OCI-LY7 (cell line): Measurements from ENCODE around the gene ERFE. TPM values are rescaled to one million over a fixed set of nuclear protein-coding genes. Genes with fewer than 3 reads are reported as not detected.

Source experiments
- BruUV-seq: library from RNA; stranded (reverse); fragments of 400-500 nt; replicated peaks from 2 replicates; lab custom pipeline; 2021; lab: Mats Ljungman, UMichigan
- CTCF ChIA-PET: fragments of 300-600 bp; sonication (Branson Sonifier 250); formaldehyde crosslinking; loops from one replicate; lab custom pipeline; 2022; ENCODE audit warnings: antibody characterized with exemption; ENCODE audit not compliant: unreplicated experiment; lab: Charles Lee
- POLR2A ChIA-PET: fragments of 300-600 bp; sonication (Branson Sonifier 250); formaldehyde crosslinking; loops from one replicate; lab custom pipeline; 2022; ENCODE audit warnings: antibody characterized with exemption; lab: Charles Lee
- DNase-seq: peaks from one replicate; pipeline ENCODE4 v3.0.0-alpha.2; 2015; ENCODE audit warnings: low spot score
- H2AFZ ChIP-seq: fragments of 200-600 bp; sonication (generic), shearing (Covaris generic); 2 replicates; pipeline ENCODE4 v1.6.1; 2014; ENCODE audit warnings: mild to moderate bottlenecking, antibody characterized with exemption, low read length, moderate library complexity
- H3K27ac ChIP-seq: fragments of 200-600 bp; sonication (generic); 2 replicates; pipeline ENCODE4 v1.5.1; 2014; ENCODE audit warnings: mixed run types, low read depth, mild to moderate bottlenecking, moderate library complexity, low read length, inconsistent platforms; ENCODE audit not compliant: poor library complexity, severe bottlenecking
- H3K36me3 ChIP-seq: fragments of 200-600 bp; sonication (generic); 2 replicates; pipeline ENCODE4 v1.6.1; 2014; ENCODE audit warnings: mild to moderate bottlenecking, antibody characterized with exemption, low read length, moderate library complexity, mixed read lengths; ENCODE audit not compliant: insufficient read depth
- H3K4me1 ChIP-seq: fragments of 200-600 bp; sonication (generic); 2 replicates; pipeline ENCODE4 v1.5.1; 2014; ENCODE audit warnings: mild to moderate bottlenecking, low read length; ENCODE audit not compliant: insufficient read depth, poor library complexity, severe bottlenecking
- H3K4me2 ChIP-seq: fragments of 200-600 bp; sonication (generic); 2 replicates; pipeline ENCODE4 v1.6.1; 2014; ENCODE audit warnings: mild to moderate bottlenecking, low read length
- H3K4me3 ChIP-seq: fragments of 200-600 bp; sonication (generic); 2 replicates; pipeline ENCODE4 v1.5.1; 2014; ENCODE audit warnings: mild to moderate bottlenecking, low read depth, low read length; ENCODE audit not compliant: poor library complexity, severe bottlenecking
- H3K79me2 ChIP-seq: fragments of 200-600 bp; sonication (generic); 2 replicates; pipeline ENCODE4 v1.6.1; 2016; ENCODE audit warnings: low read depth, mild to moderate bottlenecking, low read length, moderate library complexity, mixed read lengths; ENCODE audit not compliant: insufficient read depth
- H3K9me2 ChIP-seq: fragments of 200-600 bp; sonication (generic); 2 replicates; pipeline ENCODE4 v1.6.1; 2016; ENCODE audit warnings: mild to moderate bottlenecking, low read length, mixed read lengths; ENCODE audit not compliant: insufficient read depth
- H3K9me3 ChIP-seq: fragments of 200-600 bp; sonication (generic); 2 replicates; pipeline ENCODE4 v1.6.1; 2014; ENCODE audit warnings: mild to moderate bottlenecking, mixed run types, low read length, mixed read lengths
- H4K20me1 ChIP-seq: fragments of 200-600 bp; sonication (generic); 2 replicates; pipeline ENCODE4 v1.6.1; 2014; ENCODE audit warnings: mild to moderate bottlenecking, antibody characterized with exemption, low read length, moderate library complexity, mixed read lengths; ENCODE audit not compliant: insufficient read depth
- EZH2phosphoT487 ChIP-seq: fragments of 200-600 bp; sonication (generic); IDR thresholded peaks from 2 replicates; pipeline ENCODE4 v1.6.1; 2018; ENCODE audit warnings: low read depth, borderline replicate concordance, mild to moderate bottlenecking, mixed run types, antibody characterized with exemption, low read length, moderate library complexity, mixed read lengths
- intact Hi-C: fragments of 100-400 bp; cut with micrococcal nuclease; formaldehyde crosslinking; loops from one replicate; pipeline ENCODE4 v1.10.0; 2022; ENCODE audit not compliant: unreplicated experiment
- total RNA-seq, 2 experiments: library from RNA; depleted of rRNA in 1 of 2; stranded (reverse); fragments of >200 nt in 1 of 2; shearing (Covaris generic) in 1 of 2; gene quantifications; 2 replicates each; pipeline ENCODE4 v1.2.3, GENCODE V29; 2014 to 2022
- TF ChIP-seq, protein P1 (sequence below): fragments of 200-600 bp; sonication (generic); conservative IDR thresholded peaks from 2 replicates; pipeline ENCODE4 v1.5.1; 2014; ENCODE audit warnings: mild to moderate bottlenecking, antibody characterized with exemption, low read length, moderate library complexity, mixed read lengths

ERFE gene
- total RNA-seq, 2 experiments from 2014 or later: 8.2 to 10.2 TPM

DNA sequence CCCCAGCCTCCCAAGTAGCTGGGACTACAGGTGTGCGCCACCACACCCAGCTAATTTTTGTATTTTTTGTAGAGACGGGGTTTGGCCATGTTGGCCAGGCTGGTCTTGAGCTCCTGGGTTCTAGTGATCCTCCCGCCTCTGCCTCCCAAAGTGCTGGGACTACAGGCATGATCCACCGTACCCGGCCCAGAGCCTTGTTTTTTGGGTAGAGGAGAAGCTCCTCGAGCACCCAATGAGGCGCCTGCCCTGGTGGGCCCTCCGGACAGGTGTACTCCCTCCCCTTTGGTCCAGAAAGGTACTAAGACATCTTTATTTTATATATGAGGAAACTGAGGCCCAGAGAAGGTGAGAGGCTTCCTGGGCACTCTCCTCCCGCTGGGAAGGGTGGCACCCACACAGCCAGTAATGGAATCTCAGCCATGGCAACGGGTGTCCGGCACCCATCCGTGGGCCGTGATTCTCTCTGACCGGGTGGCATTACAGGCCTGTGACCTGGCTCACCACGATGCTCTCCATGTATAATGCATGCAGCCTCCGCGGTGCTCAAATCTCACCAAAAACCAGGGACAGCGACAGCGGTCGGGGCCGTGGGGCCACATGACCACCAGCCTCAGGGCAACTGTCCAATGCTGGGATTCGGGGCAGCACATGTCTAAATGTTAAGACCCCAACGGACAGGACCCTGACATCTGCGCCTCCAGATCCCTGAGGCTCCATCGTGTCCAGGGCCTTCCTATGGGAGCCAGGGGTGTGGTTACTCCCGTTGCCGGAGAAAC lies 37.1 kb upstream of the ERFE start:
- TF ChIP-seq, protein P1, sequence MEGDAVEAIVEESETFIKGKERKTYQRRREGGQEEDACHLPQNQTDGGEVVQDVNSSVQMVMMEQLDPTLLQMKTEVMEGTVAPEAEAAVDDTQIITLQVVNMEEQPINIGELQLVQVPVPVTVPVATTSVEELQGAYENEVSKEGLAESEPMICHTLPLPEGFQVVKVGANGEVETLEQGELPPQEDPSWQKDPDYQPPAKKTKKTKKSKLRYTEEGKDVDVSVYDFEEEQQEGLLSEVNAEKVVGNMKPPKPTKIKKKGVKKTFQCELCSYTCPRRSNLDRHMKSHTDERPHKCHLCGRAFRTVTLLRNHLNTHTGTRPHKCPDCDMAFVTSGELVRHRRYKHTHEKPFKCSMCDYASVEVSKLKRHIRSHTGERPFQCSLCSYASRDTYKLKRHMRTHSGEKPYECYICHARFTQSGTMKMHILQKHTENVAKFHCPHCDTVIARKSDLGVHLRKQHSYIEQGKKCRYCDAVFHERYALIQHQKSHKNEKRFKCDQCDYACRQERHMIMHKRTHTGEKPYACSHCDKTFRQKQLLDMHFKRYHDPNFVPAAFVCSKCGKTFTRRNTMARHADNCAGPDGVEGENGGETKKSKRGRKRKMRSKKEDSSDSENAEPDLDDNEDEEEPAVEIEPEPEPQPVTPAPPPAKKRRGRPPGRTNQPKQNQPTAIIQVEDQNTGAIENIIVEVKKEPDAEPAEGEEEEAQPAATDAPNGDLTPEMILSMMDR: no peak
- TF ChIP-seq EZH2phosphoT487: no peak
- Histone ChIP-seq H3K9me2 (no peaks in the 10 kb centered on the region), H2AFZ (no peak overlapping the region), H3K9me3 (peaks cover 7% of the 10 kb centered on the region; the same call in 1 of the 2 replicates), H3K79me2 (no peaks in the 10 kb centered on the region), H3K4me2 (no peak overlapping the region), H3K4me1 (peaks cover 10% of the 10 kb centered on the region), H3K36me3 (no peaks in the 10 kb centered on the region), H3K27ac (no peak overlapping the region), H4K20me1 (no peaks in the 10 kb centered on the region), H3K4me3 (no peak overlapping the region)
- no peak for DNase-seq
- intact Hi-C loops: no loop called here
- POLR2A ChIA-PET: interaction anchor here (1.6 kb wide), 1 partner anchor 13 kb away, joined by 4 read pairs; no protein-coding TSS in a partner anchor
- no TSS peak for BruUV-seq
- CTCF ChIA-PET: no interaction called here

DNA sequence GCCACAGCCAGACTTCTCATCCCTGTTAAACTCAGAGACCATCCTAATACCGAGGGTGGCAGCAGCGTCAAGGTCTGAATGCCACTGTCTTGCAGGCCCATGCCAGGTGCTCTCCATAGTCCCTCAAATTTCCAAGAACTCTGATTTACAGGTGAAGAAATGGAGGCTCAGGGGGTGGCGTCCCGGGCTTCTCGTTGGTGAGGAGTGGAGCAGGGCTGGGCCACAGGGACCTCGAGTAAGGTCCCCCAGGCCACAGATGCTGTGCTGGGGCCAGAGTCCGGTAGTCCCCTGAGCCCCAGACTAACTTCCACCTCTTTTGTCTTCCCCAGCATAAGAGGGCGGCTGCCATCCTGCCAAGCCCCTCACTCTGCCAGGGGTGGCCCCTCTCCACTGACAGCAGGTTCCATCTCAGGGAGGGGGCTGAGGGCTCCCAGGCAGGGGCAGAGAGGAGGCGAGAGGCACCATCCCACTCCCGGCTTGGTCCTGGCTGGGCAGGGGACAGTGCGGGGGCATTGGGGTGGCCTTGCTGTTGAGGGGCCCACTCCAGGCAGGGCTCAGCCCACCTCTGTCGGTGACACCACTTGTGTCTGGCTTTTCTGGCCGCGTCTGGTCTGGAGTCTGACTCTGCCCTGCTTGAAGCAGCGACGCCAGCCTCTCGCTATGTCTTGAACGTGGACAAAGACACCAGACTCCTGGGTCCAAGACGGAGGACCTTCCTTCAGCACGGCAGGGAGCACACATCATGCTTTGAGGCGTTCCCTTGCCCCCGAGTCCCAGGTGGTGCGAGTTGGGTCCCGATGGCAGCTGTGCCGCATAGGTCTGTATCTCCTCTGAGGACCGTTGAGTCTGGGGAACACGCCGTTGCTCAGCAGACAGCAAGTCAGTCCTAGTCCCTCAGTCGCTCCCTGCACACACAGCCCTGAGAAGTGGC lies 36.2 kb upstream of the ERFE start:
- H3K36me3 ChIP-seq: no peaks in the 10 kb centered on the region
- no peak overlapping the region for H2AFZ ChIP-seq
- intact Hi-C loops: no loop called here
- CTCF ChIA-PET: no interaction called here
- H3K9me2 ChIP-seq: no peaks in the 10 kb centered on the region
- no peak overlapping the region for H3K4me3 ChIP-seq
- POLR2A ChIA-PET: no interaction called here
- H3K9me3 ChIP-seq: peaks cover 8% of the 10 kb centered on the region; the same call in 1 of the 2 replicates
- no peak overlapping the region for H3K4me2 ChIP-seq
- H3K27ac ChIP-seq: no peak overlapping the region
- H3K79me2 ChIP-seq: no peaks in the 10 kb centered on the region
- H4K20me1 ChIP-seq: no peaks in the 10 kb centered on the region
- no TSS peak for BruUV-seq
- no peak for DNase-seq
- H3K4me1 ChIP-seq: peaks cover 10% of the 10 kb centered on the region
- TF ChIP-seq EZH2phosphoT487: no peak
- TF ChIP-seq, protein P1: no peak
